ENCODE measurements around the gene SH2D1A. TPM values are rescaled to one million over a fixed set of nuclear protein-coding genes. Genes with fewer than 3 reads are reported as not detected.

The SH2D1A gene
- total RNA-seq, 1 donor from 2014 or later: not detected

DNA sequence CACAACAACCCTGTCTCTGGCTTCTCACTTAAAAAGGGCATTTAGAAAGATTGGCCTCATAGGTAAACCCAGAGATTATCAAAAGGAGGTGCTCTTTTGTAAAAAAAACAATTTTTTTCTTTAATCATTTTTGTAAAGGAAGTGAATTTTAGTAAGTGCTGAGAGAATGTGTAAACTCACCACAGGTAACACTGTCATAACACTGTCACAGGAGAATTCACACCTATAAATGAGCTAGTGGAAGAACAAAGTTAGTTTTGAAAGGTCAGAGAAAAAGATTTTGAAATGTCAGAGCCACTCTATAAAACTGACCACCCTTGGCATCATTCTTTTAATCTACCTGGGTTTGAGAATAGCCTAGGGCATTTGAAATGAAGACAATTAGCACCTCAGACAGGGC is 3.3 kb upstream of the SH2D1A start:
- DNase-seq (ENCODE audit: low read depth): no peak
- H3K4me3 ChIP-seq (ENCODE audit: low read depth, low read length): no peak overlapping the region
- TF ChIP-seq, protein P1, sequence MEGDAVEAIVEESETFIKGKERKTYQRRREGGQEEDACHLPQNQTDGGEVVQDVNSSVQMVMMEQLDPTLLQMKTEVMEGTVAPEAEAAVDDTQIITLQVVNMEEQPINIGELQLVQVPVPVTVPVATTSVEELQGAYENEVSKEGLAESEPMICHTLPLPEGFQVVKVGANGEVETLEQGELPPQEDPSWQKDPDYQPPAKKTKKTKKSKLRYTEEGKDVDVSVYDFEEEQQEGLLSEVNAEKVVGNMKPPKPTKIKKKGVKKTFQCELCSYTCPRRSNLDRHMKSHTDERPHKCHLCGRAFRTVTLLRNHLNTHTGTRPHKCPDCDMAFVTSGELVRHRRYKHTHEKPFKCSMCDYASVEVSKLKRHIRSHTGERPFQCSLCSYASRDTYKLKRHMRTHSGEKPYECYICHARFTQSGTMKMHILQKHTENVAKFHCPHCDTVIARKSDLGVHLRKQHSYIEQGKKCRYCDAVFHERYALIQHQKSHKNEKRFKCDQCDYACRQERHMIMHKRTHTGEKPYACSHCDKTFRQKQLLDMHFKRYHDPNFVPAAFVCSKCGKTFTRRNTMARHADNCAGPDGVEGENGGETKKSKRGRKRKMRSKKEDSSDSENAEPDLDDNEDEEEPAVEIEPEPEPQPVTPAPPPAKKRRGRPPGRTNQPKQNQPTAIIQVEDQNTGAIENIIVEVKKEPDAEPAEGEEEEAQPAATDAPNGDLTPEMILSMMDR (conservative IDR thresholded peaks at IDR 0.05; ENCODE audit: low read depth, low read length): no peak

DNA sequence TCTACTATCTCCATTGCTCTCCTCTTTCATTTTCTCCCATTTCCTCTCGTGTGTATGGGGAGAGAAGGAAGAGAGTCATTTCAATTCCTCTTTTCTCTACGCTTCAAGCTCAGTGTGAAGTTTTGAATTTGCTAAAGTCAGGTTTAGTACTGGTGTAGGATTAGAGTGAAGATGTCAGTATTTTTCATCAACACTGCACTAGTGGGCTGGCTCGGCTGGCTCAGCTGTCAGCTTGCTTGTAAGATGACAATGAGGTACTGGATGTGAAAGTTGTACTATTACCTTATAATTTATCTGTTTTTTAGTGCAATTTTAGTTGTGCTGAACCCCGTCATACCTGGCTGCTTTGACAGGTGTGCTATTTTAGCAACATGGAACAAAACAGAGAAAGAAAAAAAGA is 2.1 kb upstream of the SH2D1A start:
- no peak overlapping the region for H3K4me3 ChIP-seq (ENCODE audit: low read depth, low read length)
- TF ChIP-seq, protein P1 (conservative IDR thresholded peaks at IDR 0.05; ENCODE audit: low read depth, low read length): no peak

GRCh38 chrX:124346877-124347241 is 496 bp downstream of the SH2D1A start:
- TF ChIP-seq, protein P1 (conservative IDR thresholded peaks at IDR 0.05; ENCODE audit: low read depth, low read length): no peak
- DNase-seq (ENCODE audit: low read depth): no peak
- no peak overlapping the region for H3K4me3 ChIP-seq (ENCODE audit: low read depth, low read length)

More for the DNA sequence above, 2.1 kb upstream of the SH2D1A start:
- no peak for DNase-seq (ENCODE audit: low read depth)

DNA sequence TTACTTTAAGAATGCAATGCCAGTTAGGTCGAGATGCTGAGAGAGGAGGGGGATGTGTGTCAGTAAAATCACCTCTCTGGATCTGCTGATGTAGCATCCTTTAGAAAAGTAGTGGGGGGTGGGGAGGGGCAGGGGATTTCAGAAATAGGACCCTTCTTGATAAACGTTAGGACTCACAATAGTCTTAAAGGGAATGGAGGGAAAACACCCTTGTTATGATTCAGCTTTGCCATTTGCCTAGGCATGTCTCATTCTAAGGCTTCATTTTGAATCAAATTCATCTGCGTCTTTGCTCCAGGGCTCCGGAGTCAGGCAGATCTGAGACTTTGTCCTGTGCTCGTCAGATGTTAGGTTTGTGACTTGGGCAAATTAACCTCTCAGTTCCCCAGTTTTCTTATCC is 879 bp downstream of the SH2D1A start:
- no peak for DNase-seq (ENCODE audit: low read depth)
- TF ChIP-seq, protein P1 (conservative IDR thresholded peaks at IDR 0.05; ENCODE audit: low read depth, low read length): no peak
- no peak overlapping the region for H3K4me3 ChIP-seq (ENCODE audit: low read depth, low read length)

GRCh38 chrX:124348182-124348581 is 1.8 kb downstream of the SH2D1A start:
- TF ChIP-seq, protein P1 (conservative IDR thresholded peaks at IDR 0.05; ENCODE audit: low read depth, low read length): no peak
- no peak for DNase-seq (ENCODE audit: low read depth)
- no peak overlapping the region for H3K4me3 ChIP-seq (ENCODE audit: low read depth, low read length)

DNA sequence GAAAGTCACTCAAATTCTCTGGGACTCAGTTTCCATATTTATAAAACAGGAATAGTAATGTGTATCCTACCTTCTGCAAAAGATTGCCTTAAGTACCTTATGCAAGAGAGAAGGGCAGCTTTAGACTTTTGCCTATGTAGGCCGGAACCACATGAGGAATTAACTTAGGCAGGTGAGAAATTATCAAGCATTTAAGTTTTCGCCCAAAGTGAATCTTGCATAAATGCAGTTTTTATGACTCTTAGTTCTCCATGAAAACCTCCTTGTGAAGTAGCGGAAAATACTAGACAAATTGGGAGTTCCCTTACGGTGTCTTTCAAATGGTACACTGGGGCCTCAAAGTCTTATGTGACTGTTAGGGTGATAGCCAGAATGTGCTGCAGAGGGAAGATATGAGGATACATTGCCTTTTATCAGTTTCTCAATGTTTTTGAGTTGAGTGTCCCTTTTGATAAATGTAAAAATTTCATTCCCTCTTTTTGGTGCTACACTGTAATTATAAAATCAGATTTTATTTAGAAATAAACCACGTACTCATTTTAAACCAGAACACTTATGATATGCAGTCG is 2.6 kb downstream of the SH2D1A start:
- DNase-seq (ENCODE audit: low read depth): no peak
- H3K4me3 ChIP-seq (ENCODE audit: low read depth, low read length): no peak overlapping the region
- TF ChIP-seq, protein P1 (conservative IDR thresholded peaks at IDR 0.05; ENCODE audit: low read depth, low read length): no peak

- TF ChIP-seq, protein P1 (conservative IDR thresholded peaks at IDR 0.05; ENCODE audit: low read depth, low read length): no peak
- no peak overlapping the region for H3K4me3 ChIP-seq (ENCODE audit: low read depth, low read length)
- DNase-seq (ENCODE audit: low read depth): no peak
Observed at GRCh38 chrX:124354648-124355047, 8.3 kb downstream of the SH2D1A start.

Measured in epithelial cell of proximal tubule (primary cell).